K562 (cell line): Measurements from ENCODE around the gene ELK1. TPM values are rescaled to one million over a fixed set of nuclear protein-coding genes. Genes with fewer than 3 reads are reported as not detected.

Experiments
- ATAC-seq: fragments of 200-7000 bp; cut with Tn5 transposase; 3 replicates; pipeline ENCODE4 v1.9.1; 2020; ENCODE audit warnings: moderate library complexity
- BruUV-seq: library from RNA; stranded (reverse); fragments of 400-500 nt; replicated peaks from 2 replicates; lab custom pipeline; 2021; lab: Mats Ljungman, UMichigan
- CTCF ChIA-PET: fragments of 300-600 bp; formaldehyde crosslinking; extraction: SDS; loops from one replicate; lab custom pipeline; 2021; ENCODE audit warnings: low intra/inter-chr PET ratio; lab: Yijun Ruan, JAX
- POLR2A ChIA-PET: fragments of 300-600, 350-650 bp; sonication (Branson Sonifier 250); formaldehyde crosslinking; extraction: SDS; loops from one replicate; lab custom pipeline; 2021; ENCODE audit warnings: antibody characterized with exemption, inconsistent platforms; lab: Yijun Ruan, JAX
- DNase-seq, 4 experiments: peaks; one replicate each; pipeline versions ENCODE4 v3.0.0 to v3.0.0-alpha.2; 2011 to 2018; ENCODE audit warnings: low spot score in 3 of 4, mixed read lengths in 3 of 4; ENCODE audit errors: extremely low read depth in 1 of 4
- FAIRE-seq: peaks from 2 replicates; lab custom pipeline; 2011; peaks lifted over from hg19 to GRCh38; lab: Jason Lieb, UNC
- H2AFZ ChIP-seq: 2 replicates; pipeline ENCODE4 v1.6.0; 2011; ENCODE audit warnings: low read depth, low read length, control low read depth, inconsistent platforms
- H3K27ac ChIP-seq: fragments of 200-600 bp; 3 replicates; pipeline ENCODE4 v1.8.0; 2011; ENCODE audit warnings: low read depth, mild to moderate bottlenecking, control low read depth, inconsistent platforms, low read length, moderate library complexity, mixed read lengths; ENCODE audit errors: extremely low read depth
- H3K27me3 ChIP-seq, 2 experiments: fragments of 300-600 bp in 1 of 2; 2 replicates in 1 of 2; 3 replicates in 1 of 2; pipeline versions ENCODE4 v1.6.0 to v1.8.0; 2011; ENCODE audit warnings: inconsistent platforms in 2 of 2, low read length in 2 of 2, mild to moderate bottlenecking in 1 of 2, mixed read lengths in 1 of 2, moderate library complexity in 1 of 2; ENCODE audit not compliant: control insufficient read depth in 2 of 2, insufficient read depth in 2 of 2
- H3K36me3 ChIP-seq: fragments of 300-600 bp; 3 replicates; pipeline ENCODE4 v1.8.0; 2011; ENCODE audit warnings: mild to moderate bottlenecking, low read length, inconsistent platforms; ENCODE audit not compliant: control insufficient read depth, insufficient read depth
- H3K4me1 ChIP-seq, 2 experiments: fragments of 200-600 bp in 1 of 2; replicated peaks in 1 of 2; 2 replicates in 1 of 2; 3 replicates in 1 of 2; pipeline versions ENCODE4 v1.5.1 to v1.8.0; 2011; ENCODE audit warnings: inconsistent platforms in 2 of 2, low read length in 2 of 2, mild to moderate bottlenecking in 1 of 2, mixed read lengths in 1 of 2, moderate library complexity in 1 of 2; ENCODE audit not compliant: control insufficient read depth in 2 of 2, insufficient read depth in 2 of 2
- H3K4me2 ChIP-seq: 2 replicates; pipeline ENCODE4 v1.6.1; 2011; ENCODE audit warnings: low read length, control low read depth, inconsistent platforms, mixed read lengths; ENCODE audit not compliant: insufficient read depth
- H3K4me3 ChIP-seq: fragments of 200-600 bp; sonication (generic), shearing (Covaris generic); 2 replicates; pipeline ENCODE4 v1.5.1; 2016; ENCODE audit warnings: control low read depth, inconsistent platforms
- H3K79me2 ChIP-seq: fragments of 200-600 bp; 3 replicates; pipeline ENCODE4 v1.8.0; 2011; ENCODE audit warnings: low read length, inconsistent platforms; ENCODE audit not compliant: control insufficient read depth, insufficient read depth
- H3K9ac ChIP-seq, 2 experiments: 2 replicates each; pipeline versions ENCODE4 v1.6.0 to v1.6.1; 2011; ENCODE audit warnings: low read depth in 2 of 2, low read length in 2 of 2, control low read depth in 1 of 2, inconsistent platforms in 1 of 2, mild to moderate bottlenecking in 1 of 2, mixed read lengths in 1 of 2; ENCODE audit not compliant: insufficient read depth in 1 of 2
- H3K9me1 ChIP-seq: one replicate; pipeline ENCODE4 v1.6.0; 2011; ENCODE audit warnings: inconsistent platforms, mild to moderate bottlenecking, low read length, moderate library complexity; ENCODE audit not compliant: control insufficient read depth, insufficient read depth
- H3K9me3 ChIP-seq: replicated peaks from 2 replicates; pipeline ENCODE4 v1.5.1; 2011; ENCODE audit warnings: low read depth, low read length, inconsistent platforms; ENCODE audit not compliant: control insufficient read depth, insufficient read depth
- H4K20me1 ChIP-seq: replicated peaks from 2 replicates; pipeline ENCODE4 v1.6.1; 2011; ENCODE audit warnings: low read length, inconsistent platforms, mixed read lengths; ENCODE audit not compliant: control insufficient read depth, insufficient read depth
- BCLAF1 ChIP-seq, 2 experiments: fragments of 450-650 bp in 1 of 2; IDR thresholded peaks; 2 replicates each; pipeline ENCODE4 v1.6.1; 2011 to 2017; ENCODE audit warnings: low read depth in 2 of 2, antibody characterized with exemption in 1 of 2, borderline replicate concordance in 1 of 2, low read length in 1 of 2, mild to moderate bottlenecking in 1 of 2, mixed read lengths in 1 of 2; ENCODE audit not compliant: control insufficient read depth in 1 of 2
- CBX2 ChIP-seq: fragments of 200-600 bp; sonication (generic); IDR thresholded peaks from one replicate; pipeline ENCODE4 v1.6.1; 2012; ENCODE audit warnings: mild to moderate bottlenecking, low read length, inconsistent platforms; ENCODE audit not compliant: insufficient read depth, poor library complexity, severe bottlenecking
- CTCF ChIP-seq, 3 experiments: IDR thresholded peaks in 2 of 3; conservative IDR thresholded peaks in 1 of 3; 2 replicates each; pipeline ENCODE4 v1.5.1; 2011 to 2012; ENCODE audit warnings: low read length in 3 of 3, mild to moderate bottlenecking in 3 of 3, control low read depth in 2 of 3, improper control_type of control experiment in 1 of 3, inconsistent platforms in 1 of 3, low read depth in 1 of 3, mixed read lengths in 1 of 3, moderate library complexity in 1 of 3; ENCODE audit not compliant: insufficient read depth in 2 of 3
- GABPA ChIP-seq: fragments of 200-800 bp; sonication (Bioruptor generic); conservative IDR thresholded peaks from 2 replicates; pipeline ENCODE4 v1.6.1; 2016; ENCODE audit warnings: low read depth, missing genetic modification characterization, missing compliant biosample characterization
- HOXB6 ChIP-seq: fragments of 250-450 bp; sonication (Bioruptor Pico); IDR thresholded peaks from 2 replicates; pipeline ENCODE4 v1.5.1; 2022; ENCODE audit warnings: mild to moderate bottlenecking, borderline replicate concordance
- MAFG ChIP-seq: fragments of 450-650 bp; conservative IDR thresholded peaks from 2 replicates; pipeline ENCODE4 v1.6.1; 2016; ENCODE audit warnings: missing genetic modification characterization, missing compliant biosample characterization
- NFIC ChIP-seq: fragments of 450-650 bp; IDR thresholded peaks from 2 replicates; pipeline ENCODE4 v1.6.1; 2017; ENCODE audit warnings: mild to moderate bottlenecking, inconsistent platforms
- RAD21 ChIP-seq, 2 experiments: fragments of 250-450 bp in 1 of 2; fragments of 450-650 bp in 1 of 2; sonication (Bioruptor Pico) in 1 of 2; formaldehyde crosslinking in 1 of 2; IDR thresholded peaks in 1 of 2; conservative IDR thresholded peaks in 1 of 2; 2 replicates each; pipeline versions ENCODE4 v1.4.0 to v1.8.0; 2020 to 2022; ENCODE audit warnings: mild to moderate bottlenecking in 2 of 2, moderate library complexity in 1 of 2
- SMARCB1 ChIP-seq: IDR thresholded peaks from 2 replicates; pipeline ENCODE4 v1.6.1; 2011; ENCODE audit warnings: improper control_type of control experiment, low read depth; ENCODE audit not compliant: insufficient read length
- SRSF9 ChIP-seq: fragments of 200-400 bp; formaldehyde crosslinking; IDR thresholded peaks from 2 replicates; pipeline ENCODE4 v1.6.1; 2017; ENCODE audit warnings: low read depth, low read length, borderline replicate concordance
- TEAD2 ChIP-seq: fragments of 450-650 bp; IDR thresholded peaks from 2 replicates; pipeline ENCODE4 v1.6.1; 2016; ENCODE audit warnings: missing genetic modification characterization, control low read depth, missing compliant biosample characterization
- TRIM28 ChIP-seq: fragments of 450-650 bp; IDR thresholded peaks from 2 replicates; pipeline ENCODE4 v1.6.1; 2017
- ZBTB26 ChIP-seq: fragments of 450-650 bp; formaldehyde crosslinking; IDR thresholded peaks from 2 replicates; pipeline ENCODE4 v1.4.0; 2022; ENCODE audit warnings: missing genetic modification characterization
- ZNF24 ChIP-seq: fragments of 450-650 bp; IDR thresholded peaks from 2 replicates; pipeline ENCODE4 v1.6.1; 2016
- ZNF75A ChIP-seq: fragments of 450-650 bp; formaldehyde crosslinking; IDR thresholded peaks from 2 replicates; pipeline ENCODE4 v1.4.0; 2020; ENCODE audit warnings: mild to moderate bottlenecking
- WGBS: fragments of 100-300 bp; shearing (Covaris generic); methylation state at CpG from one replicate; pipeline ENCODE4 v1.1.6; 2016; ENCODE audit warnings: low coverage, mixed read lengths; ENCODE audit not compliant: insufficient coverage; ENCODE audit errors: missing lambda C conversion rate; 5-methylcytosine and 5-hydroxymethylcytosine counted together
- in situ Hi-C: fragments of 300-500 bp; cut with MboI; formaldehyde crosslinking; loops from 4 replicates; pipeline ENCODE4 v1.15.0; 2018; ENCODE audit warnings: inconsistent platforms, mixed read lengths
- intact Hi-C: fragments of 100-400 bp; cut with micrococcal nuclease; formaldehyde crosslinking; loops from 2 replicates; pipeline ENCODE4 v1.14.2; 2022
- polyA plus RNA-seq, 8 experiments: library from polyadenylated mRNA; depleted of rRNA in 4 of 8; stranded (reverse) in 5 of 8; unstranded in 3 of 8; fragments of >200 nt; fragmentation: Nextera tagmentation in 2 of 8; fragmentation: Illumina TruSeq in 1 of 8; extraction: Ambion mirVana in 2 of 8; extraction: Trizol in 1 of 8; gene quantifications; 2 replicates each; pipeline versions ENCODE4 v1.2.1 to v1.2.3, GENCODE V29; 2011 to 2014; ENCODE audit warnings: inconsistent platforms in 1 of 8, missing spikeins in 1 of 8
- total RNA-seq, 7 experiments: library from RNA; depleted of rRNA in 6 of 7; stranded (reverse); fragments of >200 nt in 6 of 7; fragmentation: Illumina TruSeq in 2 of 7; extraction: Trizol in 2 of 7; gene quantifications; 2 replicates each; pipeline versions ENCODE4 v1.2.1 to v1.2.3, GENCODE V29; 2011 to 2021; ENCODE audit warnings: low replicate concordance in 1 of 7

Gene ELK1
- total and polyA plus RNA-seq, 9 of the 15 experiments (the other 6 are each of a cell fraction or from before 2014, with no cell fraction given) = 4.4 to 74.9 (median 26.5) TPM

GRCh38 chrX:47643926-47644325 lies 6.4 kb downstream of the ELK1 start:
- no peak overlapping the region for H3K4me3 ChIP-seq
- H4K20me1 ChIP-seq = no peaks in the 10 kb centered on the region
- H2AFZ ChIP-seq = no peak overlapping the region
- DNase-seq (no peak), ATAC-seq (peak; percentile 65), FAIRE-seq (peak; percentile 71)
- ChIA-PET CTCF (no interaction called here), POLR2A (interaction anchor here (1.0 to 1.2 kb wide), 2 partner anchors 26 to 120 kb away, joined by 3 read pairs; no protein-coding TSS in a partner anchor)
- H3K4me1 ChIP-seq = peaks cover 9 to 15% of the 10 kb centered on the region in 2 experiments; a peak in 4 of 5 replicates
- H3K9ac ChIP-seq = no peak overlapping the region
- H3K4me2 ChIP-seq = no peak overlapping the region
- no TSS peak for BruUV-seq
- peaks cover 83% of the 10 kb centered on the region for H3K36me3 ChIP-seq
- WGBS = 75% methylated on average over 2 of the region's 2 CpGs
- H3K27ac ChIP-seq = no peak overlapping the region
- intact Hi-C loops = no loop called here
- in situ Hi-C loops = no loop called here
- peaks cover 5% of the 10 kb centered on the region for H3K9me1 ChIP-seq
- no peaks in the 10 kb centered on the region for H3K9me3 ChIP-seq
- peaks cover 47% of the 10 kb centered on the region for H3K79me2 ChIP-seq
- H3K27me3 ChIP-seq = no peaks in the 10 kb centered on the region
- TF ChIP-seq MAFG (tag) (no peak), ZNF75A (no peak), BCLAF1 (IDR thresholded peaks at IDR 0.05; ENCODE audit: borderline replicate concordance in 1 of 2, control insufficient read depth in 1 of 2, low read depth in 2 of 2, low read length in 1 of 2) (no peak), ZNF24 (no peak), HOXB6 (CRISPR knock-in tag) (no peak), NFIC (no peak), GABPA (tag) (no peak), SRSF9 (no peak), SMARCB1 (no peak), CBX2 (no peak), CTCF (IDR thresholded peaks at IDR 0.05 in 2 of 3, conservative IDR thresholded peaks at IDR 0.05 in 1 of 3; ENCODE audit: insufficient read depth in 2 of 3, low read depth in 1 of 3, low read length in 3 of 3) (peak; percentile 26 to 43 (median 37); a peak in 5 of 6 replicates), TRIM28 (no peak), RAD21 (CRISPR knock-in tag; conservative IDR thresholded peaks at IDR 0.05 in 1 of 2, IDR thresholded peaks at IDR 0.05 in 1 of 2) (peak; percentile 9 to 46; a peak in 2 of 4 replicates), TEAD2 (tag) (no peak), ZBTB26 (CRISPR knock-in tag) (no peak)
